Stomach (tissue), 9 donors: Measurements from ENCODE around the gene DUSP7. TPM values are rescaled to one million over a fixed set of nuclear protein-coding genes. Genes with fewer than 3 reads are reported as not detected.

Source experiments
- DNase-seq, 2 donors: peaks; one replicate each; pipeline versions ENCODE4 v3.0.0 to v3.0.0-alpha.2; 2013 to 2019
- H3K27ac ChIP-seq, 5 donors: fragments of 200-600 bp in 4 of 5; sonication (generic) in 4 of 5; one replicate each; pipeline ENCODE4 v1.5.1; 2013 to 2019; ENCODE audit warnings: mild to moderate bottlenecking in 1 of 5, moderate library complexity in 1 of 5
- H3K27me3 ChIP-seq, 3 donors: fragments of 200-600 bp; sonication (generic); one replicate each; pipeline ENCODE4 v1.5.1; 2017 to 2019; ENCODE audit warnings: mixed run types in 1 of 3
- H3K36me3 ChIP-seq, 4 donors: fragments of 200-600 bp; sonication (generic); 1 replicate in 3 of 4; 2 replicates in 1 of 4; pipeline ENCODE4 v1.5.1; 2016 to 2019
- H3K4me1 ChIP-seq, 4 donors: fragments of 200-600 bp; sonication (generic); one replicate each; pipeline ENCODE4 v1.5.1; 2016 to 2019
- H3K4me3 ChIP-seq, 4 donors: fragments of 200-600 bp; sonication (generic) in 3 of 4; one replicate each; pipeline ENCODE4 v1.5.1; 2016 to 2019; ENCODE audit warnings: mild to moderate bottlenecking in 1 of 4
- H3K9me3 ChIP-seq, 4 donors: fragments of 200-600 bp; sonication (generic); one replicate each; pipeline ENCODE4 v1.5.1; 2016 to 2019
- CTCF ChIP-seq, 7 experiments: fragments of 450-650 bp in 4 of 7; fragments of 200-600 bp in 3 of 7; sonication (generic) in 3 of 7; IDR thresholded peaks; one replicate each; pipeline ENCODE4 v1.5.1; 2016 to 2019; ENCODE audit warnings: antibody characterized with exemption in 7 of 7, control low read depth in 2 of 7, mild to moderate bottlenecking in 1 of 7
- EP300 ChIP-seq: sonication (generic); formaldehyde crosslinking; IDR thresholded peaks from one replicate; pipeline ENCODE4 v1.6.1; 2017; ENCODE audit warnings: antibody characterized with exemption
- POLR2A ChIP-seq, 4 donors: fragments of 450-650 bp; IDR thresholded peaks; one replicate each; pipeline ENCODE4 v1.6.1; 2016; ENCODE audit warnings: antibody characterized with exemption in 4 of 4, control low read depth in 2 of 4, mild to moderate bottlenecking in 1 of 4, moderate library complexity in 1 of 4
- POLR2AphosphoS5 ChIP-seq, 3 donors: sonication (generic); formaldehyde crosslinking; IDR thresholded peaks; one replicate each; pipeline ENCODE4 v1.6.1; 2016; ENCODE audit warnings: antibody characterized with exemption in 3 of 3
- WGBS, 5 donors: extraction: QIAGEN DNeasy Blood & Tissue Kit in 3 of 5; methylation state at CpG; one replicate each; pipeline versions ENCODE4 v1.1.5 to v1.1.7; 2013 to 2018; 5-methylcytosine and 5-hydroxymethylcytosine counted together
- intact Hi-C: fragments of 100-400 bp; cut with DNase I; formaldehyde crosslinking; loops from one replicate; pipeline ENCODE4 v1.15.1; 2023; ENCODE audit warnings: low total_unique reads
- polyA plus RNA-seq, 3 donors: library from polyadenylated mRNA; stranded (reverse); fragments of 200-250 nt; gene quantifications; one replicate each; pipeline ENCODE4 v1.2.3, GENCODE V29; 2013
- total RNA-seq, 5 donors: library from RNA; depleted of rRNA; stranded (reverse); fragments of >200 nt; gene quantifications; one replicate each; pipeline versions ENCODE4 v1.1.0 to v1.2.3, GENCODE V29; 2014 to 2016
- donor health status: healthy with polysubstance abuse.
- donor health status: Bipolar disorder and iron deficiency.
- donor health status: healthy.

Gene DUSP7
- total and polyA plus RNA-seq, 8 donors: 0.58 to 23.7 (median 5.0) TPM

GRCh38 chr3:52050571-52050970, 5.8 kb downstream of the DUSP7 start:
- Histone ChIP-seq H3K27ac (no peak overlapping the region), H3K4me1 (peaks cover 65 to 86% (median 82%) of the 10 kb centered on the region in 4 donors), H3K4me3 (no peak overlapping the region), H3K9me3 (no peaks in the 10 kb centered on the region), H3K27me3 (no peaks in the 10 kb centered on the region), H3K36me3 (peaks cover 27 to 54% (median 46%) of the 10 kb centered on the region in 4 donors)
- TF ChIP-seq POLR2A (IDR thresholded peaks at IDR 0.05) (no peak), POLR2AphosphoS5 (IDR thresholded peaks at IDR 0.05) (no peak)
- 88 to 92% (median 91%) methylated on average over 15 to 21 of the region's 21 CpGs for WGBS, 5 donors
- no peak for DNase-seq
- intact Hi-C loops: no loop called here

- Histone ChIP-seq H3K27me3 (no peaks in the 10 kb centered on the region), H3K4me1 (peaks cover 60 to 77% (median 72%) of the 10 kb centered on the region in 4 donors), H3K36me3 (peaks cover 27 to 54% (median 46%) of the 10 kb centered on the region in 4 donors), H3K27ac (peak overlapping the region in 2 of 5 donors; percentile 32 to 71), H3K9me3 (no peaks in the 10 kb centered on the region), H3K4me3 (no peak overlapping the region)
- WGBS, 5 donors: 59 to 71% (median 61%) methylated on average over 2 of the region's 2 CpGs
- intact Hi-C loops: no loop called here
- no peak for DNase-seq
- TF ChIP-seq POLR2AphosphoS5 (IDR thresholded peaks at IDR 0.05): no peak
- no peak for TF ChIP-seq POLR2A (IDR thresholded peaks at IDR 0.05)
- TF ChIP-seq CTCF (IDR thresholded peaks at IDR 0.05): no peak
- no peak for TF ChIP-seq EP300
Measured at GRCh38 chr3:52049503-52049902, 6.9 kb downstream of the DUSP7 start.

- Histone ChIP-seq H3K4me3 (no peak overlapping the region), H3K4me1 (peaks cover 47 to 65% (median 55%) of the 10 kb centered on the region in 4 donors), H3K36me3 (peaks cover 27 to 43% (median 38%) of the 10 kb centered on the region in 4 donors), H3K27me3 (no peaks in the 10 kb centered on the region), H3K27ac (peak overlapping the region; percentile 51 to 79 (median 77)), H3K9me3 (no peaks in the 10 kb centered on the region)
- intact Hi-C loops: no loop called here
- peak; percentile 56 to 80 for DNase-seq
- 28 to 71% (median 49%) methylated on average over 9 to 20 of the region's 20 CpGs for WGBS, 5 donors
- no peak for TF ChIP-seq EP300
- TF ChIP-seq POLR2A (IDR thresholded peaks at IDR 0.05): no peak
- no peak for TF ChIP-seq CTCF (IDR thresholded peaks at IDR 0.05)
- peak in 1 of 3 donors; percentile 30 for TF ChIP-seq POLR2AphosphoS5 (IDR thresholded peaks at IDR 0.05)
Measured at GRCh38 chr3:52047295-52047960, 8.9 kb downstream of the DUSP7 start.

GRCh38 chr3:52046902-52047239, 9.5 kb downstream of the DUSP7 start:
- no peaks in the 10 kb centered on the region for H3K27me3 ChIP-seq
- H3K4me3 ChIP-seq: no peak overlapping the region
- H3K27ac ChIP-seq: peak overlapping the region; percentile 51 to 79 (median 77)
- no peaks in the 10 kb centered on the region for H3K9me3 ChIP-seq
- TF ChIP-seq POLR2A (IDR thresholded peaks at IDR 0.05): no peak
- TF ChIP-seq POLR2AphosphoS5 (IDR thresholded peaks at IDR 0.05): no peak
- TF ChIP-seq CTCF (IDR thresholded peaks at IDR 0.05): no peak
- no peak for TF ChIP-seq EP300
- H3K36me3 ChIP-seq: peaks cover 24 to 38% (median 34%) of the 10 kb centered on the region in 4 donors
- peaks cover 41 to 60% (median 49%) of the 10 kb centered on the region in 4 donors for H3K4me1 ChIP-seq
- DNase-seq: no peak
- 55 to 76% (median 72%) methylated on average over 5 to 7 of the region's 7 CpGs for WGBS, 5 donors
- intact Hi-C loops: no loop called here
